GM18951 (cell line): ENCODE data around the gene MAP4K1.

Experiments used
- POLR2A ChIP-seq: IDR thresholded peaks from 4 replicates; pipeline ENCODE4 v1.6.1; 2011; ENCODE audit warnings: mild to moderate bottlenecking; ENCODE audit not compliant: insufficient read length, insufficient read depth; ENCODE audit errors: extremely low read depth
- in situ Hi-C: fragments of 300-500 bp; cut with MboI; formaldehyde crosslinking; loops from one replicate; pipeline ENCODE4 v1.12.0; 2022; ENCODE audit warnings: low sequenced_read_pairs, mixed read lengths, inconsistent platforms; ENCODE audit not compliant: unreplicated experiment

MAP4K1 gene

DNA sequence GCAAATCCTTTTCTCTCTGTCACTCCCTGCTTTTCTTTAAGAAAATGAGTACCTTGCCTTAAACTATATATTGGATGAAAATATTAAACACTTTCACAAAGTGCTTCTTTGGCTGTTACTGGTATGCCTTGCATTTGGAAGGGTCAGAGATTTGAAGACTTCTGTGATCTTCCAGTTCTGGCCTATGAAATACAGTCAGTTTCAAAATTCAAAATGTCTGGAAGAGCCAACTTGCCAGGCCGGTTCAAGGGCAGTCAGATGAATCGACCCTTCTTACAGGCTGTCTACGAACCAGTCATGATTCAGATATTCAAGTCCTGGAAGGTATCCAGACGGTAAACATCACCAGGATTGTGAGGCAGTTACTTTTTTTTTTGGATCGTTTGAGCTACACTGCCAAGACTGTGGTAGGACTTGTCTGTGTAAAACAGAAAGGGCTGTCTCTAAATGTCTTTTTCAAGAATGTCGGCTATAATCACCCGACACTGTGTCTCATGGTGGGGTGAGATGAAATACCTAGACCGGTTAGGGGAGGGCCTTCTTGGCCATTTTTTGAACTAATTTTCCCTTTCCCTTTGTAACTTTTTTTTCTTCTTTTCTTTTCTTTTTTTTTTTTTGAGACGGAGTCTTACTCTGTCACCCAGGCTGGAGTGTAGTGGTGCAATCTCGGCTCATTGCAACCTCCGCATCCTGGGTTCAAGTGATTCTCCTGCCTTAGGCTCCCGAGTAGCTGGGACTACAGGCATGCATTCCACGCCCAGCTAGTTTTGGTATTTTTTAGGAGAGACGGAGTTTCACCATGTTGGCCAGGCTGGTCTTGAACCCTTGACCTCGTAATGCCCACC, 40.9 kb upstream of the MAP4K1 start:
- no peak for TF ChIP-seq POLR2A
- in situ Hi-C loops = no loop called here

DNA sequence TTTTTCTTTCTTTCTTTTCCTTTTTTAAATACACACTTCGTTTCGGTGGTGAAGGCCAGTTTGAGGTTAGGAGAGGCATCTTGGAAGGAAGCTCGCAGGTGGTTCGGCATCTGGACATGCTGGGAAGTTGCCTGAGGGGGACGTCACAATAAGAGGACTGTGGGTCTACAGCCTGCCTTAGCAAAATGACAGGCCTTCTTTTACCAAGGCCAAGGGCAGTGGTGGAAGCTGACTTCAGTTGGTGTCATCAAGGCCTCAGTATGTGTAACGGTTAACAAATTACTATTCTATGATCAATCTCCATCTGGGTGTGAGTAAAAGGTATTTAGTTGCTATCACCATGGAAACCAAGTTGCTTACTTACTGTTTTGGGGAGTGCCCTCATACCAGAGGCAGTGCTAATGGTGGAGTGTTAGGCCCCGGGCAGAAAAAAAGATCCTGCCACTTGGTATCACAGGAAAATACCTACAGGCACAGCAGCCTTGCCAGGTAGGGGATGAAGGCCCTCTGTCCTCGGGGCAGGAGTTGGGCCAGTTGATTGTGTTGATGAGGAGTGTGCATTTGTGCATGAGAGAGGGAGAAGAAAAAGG, 40.0 kb upstream of the MAP4K1 start:
- no peak for TF ChIP-seq POLR2A
- in situ Hi-C loops = no loop called here

DNA sequence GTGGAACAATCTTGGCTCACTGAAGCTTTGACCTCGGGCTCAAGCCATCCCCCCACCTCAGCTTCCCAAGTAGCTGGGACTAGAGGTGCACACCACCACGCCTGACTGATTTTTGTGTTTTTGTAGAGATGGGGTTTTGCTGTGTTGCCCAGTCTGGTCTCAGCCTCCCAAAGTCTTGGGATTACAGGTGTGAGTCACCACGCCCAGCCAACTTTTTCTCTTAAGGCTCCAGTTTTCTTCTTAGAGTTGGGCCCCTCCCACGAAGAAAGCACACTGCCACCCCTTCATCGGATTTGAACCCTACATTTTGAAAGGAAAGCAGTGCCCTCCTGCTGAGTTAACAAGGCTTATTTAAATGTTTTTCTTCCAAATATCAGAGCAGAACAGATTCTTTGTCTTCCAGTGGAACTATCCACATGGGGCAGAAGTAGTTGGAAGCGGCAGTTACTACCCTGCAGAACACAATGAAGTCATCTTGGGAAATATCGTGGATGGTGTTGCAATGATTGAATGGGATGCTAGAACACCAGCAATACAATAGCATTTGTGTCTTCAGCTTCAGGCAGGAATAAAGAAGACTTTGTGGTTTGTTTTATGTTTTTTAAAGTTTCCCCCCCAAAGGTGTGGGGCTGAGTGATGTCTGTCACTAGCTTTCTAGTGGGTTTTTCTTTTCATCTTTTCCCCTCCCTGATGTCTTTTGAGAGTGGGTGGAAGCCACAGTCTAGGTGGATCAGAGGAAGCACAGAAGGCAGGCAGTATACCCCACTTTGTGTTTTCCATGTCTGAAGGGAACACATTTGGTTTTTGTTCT, 38.6 kb upstream of the MAP4K1 start:
- in situ Hi-C loops = no loop called here
- no peak for TF ChIP-seq POLR2A

DNA sequence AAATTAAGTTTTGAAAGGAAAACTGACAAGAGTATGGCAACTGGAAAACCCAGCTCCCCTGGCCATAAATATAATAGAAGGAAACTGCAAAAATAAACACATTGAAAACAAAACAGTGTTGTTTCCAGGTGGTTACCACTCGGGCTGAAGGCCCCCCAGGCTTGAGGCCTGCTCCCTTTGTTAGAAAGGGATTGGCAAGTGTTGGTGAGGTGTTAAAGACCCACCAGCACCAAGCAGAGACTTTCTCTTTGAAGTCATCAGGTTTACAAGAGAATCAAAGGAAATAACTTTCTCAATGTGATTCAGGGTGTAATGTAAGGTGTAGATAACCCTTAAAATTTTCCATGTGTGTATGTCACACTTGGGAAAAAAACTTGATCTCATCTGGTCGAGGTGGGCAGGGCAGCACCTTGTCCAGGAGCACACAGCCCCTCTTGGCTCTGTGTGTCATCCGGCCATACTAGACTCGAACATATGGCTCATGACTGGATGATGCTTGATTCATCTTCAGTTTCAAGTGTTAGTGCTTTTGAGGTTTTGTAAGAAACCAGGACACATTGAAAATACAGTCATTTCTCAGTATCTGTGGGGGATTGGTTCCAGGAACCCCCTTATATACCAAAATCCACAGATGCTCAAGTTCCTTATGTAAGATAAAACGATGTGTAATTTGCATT, 37.5 kb upstream of the MAP4K1 start:
- no peak for TF ChIP-seq POLR2A

DNA sequence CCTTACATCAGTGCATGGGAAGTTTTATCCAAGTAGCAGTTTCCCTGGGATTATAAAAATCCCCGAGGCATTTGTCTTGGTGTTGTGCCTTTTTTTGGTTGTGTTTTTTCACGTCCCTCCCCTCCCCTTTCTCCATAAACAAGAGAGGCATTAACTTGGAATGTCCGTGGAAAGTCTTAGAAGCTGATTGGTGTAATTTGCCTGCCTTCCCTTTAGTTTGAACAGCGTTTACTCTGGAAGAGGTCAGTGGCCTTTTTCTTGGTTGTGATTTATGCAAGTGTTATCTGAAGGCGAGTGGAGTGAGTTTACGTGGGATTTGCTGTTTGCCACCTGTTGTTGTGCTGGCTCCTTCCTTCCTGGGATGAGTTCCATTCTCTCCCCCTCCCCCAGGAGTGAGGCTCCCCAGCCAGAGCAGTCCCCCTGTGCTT, 36.9 kb upstream of the MAP4K1 start:
- in situ Hi-C loops = no loop called here
- TF ChIP-seq POLR2A = no peak

More for the DNA sequence above, 37.5 kb upstream of the MAP4K1 start:
- in situ Hi-C loops = no loop called here

DNA sequence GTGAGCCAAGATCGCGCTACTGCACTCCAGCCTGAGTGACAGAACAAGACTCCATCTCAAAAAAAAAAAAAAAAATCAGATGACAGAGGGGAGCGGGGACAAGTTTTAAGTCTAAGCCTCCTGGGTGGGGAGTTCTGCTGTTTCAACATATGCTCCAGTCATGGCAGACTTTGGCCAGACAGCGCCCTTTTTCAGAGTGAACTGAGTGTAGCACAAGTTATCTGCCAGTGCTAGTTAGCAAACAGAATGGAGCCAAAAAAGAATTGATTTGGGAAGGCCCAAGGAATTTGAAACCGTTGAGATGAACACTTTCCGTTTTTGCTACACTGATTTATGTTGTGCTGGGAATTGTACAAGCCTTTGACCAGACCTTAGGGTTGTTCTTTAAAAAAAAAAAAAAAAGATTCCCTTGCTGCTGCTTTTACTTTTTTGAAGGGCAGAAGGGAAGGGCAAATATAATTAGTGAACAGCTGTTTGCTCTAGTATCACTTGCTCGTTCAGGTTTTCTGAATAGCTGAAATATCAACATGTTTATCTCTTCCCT, 35.3 kb upstream of the MAP4K1 start:
- in situ Hi-C loops = no loop called here
- no peak for TF ChIP-seq POLR2A

DNA sequence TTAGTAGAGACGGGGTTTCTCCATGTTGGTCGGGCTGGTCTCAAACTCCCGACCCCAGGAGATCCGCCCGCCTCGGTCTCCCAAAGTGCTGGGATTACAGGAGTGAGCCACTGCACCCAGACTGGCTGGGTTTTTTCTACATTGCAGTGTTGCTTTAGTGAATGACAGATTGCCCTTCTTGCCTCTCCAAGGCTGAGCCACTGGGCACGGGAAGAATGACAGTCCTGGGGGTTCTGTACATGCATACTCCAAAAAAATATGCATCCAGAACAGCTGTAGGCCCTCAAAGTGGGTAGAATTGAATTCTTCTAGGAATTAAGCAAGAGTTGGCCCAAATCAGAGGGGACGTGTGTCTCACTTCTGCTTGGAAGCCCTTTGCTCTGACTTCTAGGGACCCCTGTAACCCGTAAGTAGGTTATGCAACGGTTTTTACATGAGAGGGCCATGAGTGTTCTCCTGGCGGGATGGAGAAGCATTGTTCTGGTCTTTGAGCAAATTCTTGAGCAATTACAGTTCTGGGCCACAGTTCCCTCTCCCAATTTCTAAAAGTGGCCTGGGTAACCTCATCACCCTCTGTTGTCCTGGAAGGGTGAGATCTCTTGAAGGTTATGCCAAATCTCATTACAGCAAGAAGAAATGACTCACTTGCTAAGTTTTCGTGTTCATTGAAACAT, 33.3 kb upstream of the MAP4K1 start:
- TF ChIP-seq POLR2A = no peak
- in situ Hi-C loops = no loop called here

DNA sequence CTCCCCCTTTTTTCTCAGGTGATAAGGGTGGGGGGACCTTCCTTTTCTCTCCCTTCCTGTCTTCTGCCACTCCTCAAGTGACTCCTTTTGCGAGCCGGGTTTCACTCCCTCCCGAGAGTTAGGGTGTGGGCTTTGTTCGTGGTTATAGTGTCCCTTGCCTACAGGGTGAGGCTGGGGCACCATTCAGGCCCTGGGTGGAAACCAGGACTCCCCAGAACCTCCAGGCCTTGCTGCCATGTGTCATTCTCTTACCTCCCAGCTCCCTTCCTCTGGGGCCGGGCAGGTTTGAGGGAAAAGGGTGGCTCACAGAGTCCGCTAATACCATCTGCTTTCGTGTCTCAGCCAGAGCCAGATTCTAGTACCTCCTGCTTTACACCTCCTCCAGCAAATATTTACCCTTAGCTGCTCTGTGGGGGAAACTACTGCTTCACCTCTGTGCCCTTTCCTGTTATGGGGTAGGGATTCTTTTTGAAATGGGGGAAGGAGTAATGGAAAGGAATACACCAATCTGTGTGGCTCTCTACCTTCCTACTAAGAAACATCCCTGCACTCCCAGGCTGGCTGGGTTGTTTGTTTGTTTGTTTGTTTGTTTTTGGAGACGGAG, 32.5 kb upstream of the MAP4K1 start:
- no peak for TF ChIP-seq POLR2A
- in situ Hi-C loops = no loop called here

DNA sequence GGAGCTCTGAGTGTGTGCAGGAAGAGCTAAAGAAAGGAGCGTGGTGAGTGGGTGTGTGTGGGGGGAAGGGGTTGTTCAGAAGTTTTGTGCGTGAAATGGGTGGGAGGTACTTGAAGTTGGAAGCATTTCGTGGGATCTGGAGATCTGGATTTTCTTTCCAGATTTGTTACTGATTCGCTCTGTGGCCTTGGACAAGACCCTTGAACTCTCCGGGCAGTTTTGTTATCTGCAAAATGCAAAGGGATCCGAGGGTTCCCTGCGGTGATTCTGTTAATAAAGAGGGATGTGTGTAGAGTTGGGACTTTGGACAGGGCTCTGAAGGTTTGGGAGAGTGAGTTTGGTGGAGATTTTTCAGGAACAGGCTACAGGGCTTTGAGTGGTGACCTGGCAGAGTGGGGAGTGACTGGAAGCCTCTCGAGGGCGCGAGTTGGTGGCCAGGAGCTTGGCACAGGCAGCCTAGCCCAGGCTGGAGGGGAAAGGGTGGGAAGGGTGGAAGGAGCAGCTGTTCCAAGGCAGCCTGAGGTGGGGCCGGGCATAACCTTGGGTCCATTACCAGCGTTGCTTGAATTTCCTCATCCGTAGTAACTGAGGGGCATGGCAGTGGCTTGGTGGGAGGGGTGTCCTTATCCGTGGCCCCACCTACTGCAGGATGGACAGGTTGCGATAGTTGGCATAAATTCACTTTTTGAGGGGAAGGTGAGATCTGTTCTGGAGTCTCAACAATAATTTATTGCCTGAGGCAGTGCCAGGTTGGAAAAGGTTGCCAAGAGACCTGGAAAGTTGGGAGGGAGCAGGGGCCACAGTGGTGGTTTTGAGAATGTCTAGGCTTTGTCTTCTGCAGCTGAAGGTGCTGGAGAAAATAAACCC, 31.8 kb upstream of the MAP4K1 start:
- TF ChIP-seq POLR2A = no peak
- in situ Hi-C loops = no loop called here

DNA sequence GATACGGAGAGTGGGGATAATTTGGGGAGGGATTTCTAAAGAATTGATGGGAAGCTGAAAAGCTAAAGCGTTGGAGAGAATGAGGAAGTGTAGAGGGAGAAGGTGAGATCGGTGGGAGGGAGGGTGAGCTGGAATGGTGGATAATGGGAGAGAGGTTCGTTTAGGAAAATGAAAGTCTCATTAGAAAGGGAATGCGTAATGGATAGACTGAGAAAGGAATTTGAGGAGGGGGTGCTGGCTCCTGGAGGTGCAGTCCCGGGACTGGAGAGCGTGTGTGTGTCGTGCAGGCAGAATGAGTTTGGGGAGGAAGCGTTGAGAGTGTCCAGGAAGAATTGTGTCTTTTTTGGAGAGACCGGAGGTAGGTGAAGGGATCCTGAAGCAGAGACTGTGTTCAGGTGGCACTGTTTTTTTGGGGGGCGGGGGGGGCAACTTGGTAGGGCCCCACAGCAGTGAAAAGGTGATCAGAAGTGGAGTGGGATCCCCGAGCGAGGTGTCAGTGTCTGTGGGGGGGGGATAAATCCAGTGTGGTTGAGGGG, 31.1 kb upstream of the MAP4K1 start:
- no peak for TF ChIP-seq POLR2A
- in situ Hi-C loops = no loop called here
